Astrocyte (in vitro differentiated cells and primary cell): Measurements from ENCODE around the gene GALNT17.

Experiments used
- CTCF ChIP-seq: IDR thresholded peaks from 2 replicates; pipeline ENCODE4 v1.5.1; 2011; ENCODE audit warnings: low read depth, mild to moderate bottlenecking, inconsistent platforms, low read length, moderate library complexity; ENCODE audit not compliant: insufficient read depth
- EZH2 ChIP-seq: IDR thresholded peaks from 2 replicates; pipeline ENCODE4 v1.6.1; 2012; ENCODE audit warnings: mild to moderate bottlenecking, low read length, inconsistent platforms; ENCODE audit not compliant: insufficient read depth

GRCh38 chr7:71708710-71709109 lies 576.8 kb downstream of the GALNT17 start:
- no peak for TF ChIP-seq CTCF
- no peak for TF ChIP-seq EZH2
